Pancreas (tissue), 10 donors: Measurements from ENCODE around the gene LYPLA2. TPM values are rescaled to one million over a fixed set of nuclear protein-coding genes. Genes with fewer than 3 reads are reported as not detected.

Source experiments
- ATAC-seq, 4 donors: fragments of 200-7000 bp; cut with Tn5 transposase; one replicate each; pipeline versions ENCODE4 v1.8.0 to v1.9.1; 2020; ENCODE audit warnings: mild to moderate bottlenecking in 4 of 4, moderate library complexity in 4 of 4
- DNase-seq, 6 donors: peaks; one replicate each; pipeline ENCODE4 v3.0.0-alpha.2; 2020
- FAIRE-seq: peaks from 2 replicates; lab custom pipeline; 2012; peaks lifted over from hg19 to GRCh38; lab: Jason Lieb, UNC
- H3K27ac ChIP-seq, 4 donors: fragments of 200-600 bp; sonication (generic); 1 replicate in 3 of 4; 2 replicates in 1 of 4; pipeline versions ENCODE4 v1.5.0 to v1.8.0; 2020
- H3K27me3 ChIP-seq, 4 donors: fragments of 200-600 bp; one replicate each; pipeline ENCODE4 v1.8.0; 2021
- H3K36me3 ChIP-seq, 3 donors: fragments of 200-600 bp; sonication (generic) in 1 of 3; one replicate each; pipeline versions ENCODE4 v1.5.0 to v1.8.0; 2020 to 2021
- H3K4me1 ChIP-seq, 3 donors: fragments of 200-600 bp; one replicate each; pipeline ENCODE4 v1.8.0; 2021
- H3K4me3 ChIP-seq, 4 donors: fragments of 200-600 bp; sonication (generic) in 2 of 4; one replicate each; pipeline versions ENCODE4 v1.5.0 to v1.8.0; 2020 to 2021
- H3K9me3 ChIP-seq, 4 donors: fragments of 200-600 bp; one replicate each; pipeline ENCODE4 v1.8.0; 2021
- WGBS, 2 donors: extraction: QIAGEN DNeasy Blood & Tissue Kit; methylation state at CpG; one replicate each; pipeline ENCODE4 v1.1.7; 2013; 5-methylcytosine and 5-hydroxymethylcytosine counted together
- intact Hi-C, 3 donors: fragments of 100-400 bp; cut with DNase I; formaldehyde crosslinking; loops; one replicate each; pipeline versions ENCODE4 v1.11.1 to v1.14.2; 2022
- polyA plus RNA-seq, 2 donors: library from polyadenylated mRNA; stranded (reverse); fragments of 200-250 nt; gene quantifications; one replicate each; pipeline ENCODE4 v1.2.3, GENCODE V29; 2013
- total RNA-seq, 6 donors: library from RNA; stranded (reverse); fragmentation: NEBNext Ultra II Directional in 4 of 6; extraction: Animal tissue kit (Norgen Biotek cat#: 25700) in 4 of 6; gene quantifications; one replicate each; pipeline versions ENCODE4 v1.2.1 to v1.2.4, GENCODE V29; 2021 to 2023
- TF ChIP-seq, protein P1 (sequence below), 4 donors: fragments of 200-600 bp; sonication (generic) in 3 of 4; IDR thresholded peaks; one replicate each; pipeline versions ENCODE4 v1.5.0 to v1.8.0; 2021; ENCODE audit warnings: antibody characterized with exemption in 4 of 4
- donor health status: healthy with polysubstance abuse.
- donor health status: DM: no; HTN: no; CAD: no; lungs with moderate emphysema.
- donor health status: DM: no; HTN: no; CAD: no.
- donor health status: control.
- donor health status: control.
- donor health status: Bipolar disorder and iron deficiency.
- donor health status: DM: yes; HTN: yes; CAD: no.
- donor health status: DM: no; HTN: no; CAD: no.
- donor health status: DM: no; HTN: no; CAD: no.
- donor health status: DM: yes; HTN: yes; CAD: no.

The LYPLA2 gene
- total RNA-seq (10 to 100 TPM; 13.6 to 31.3 (median 21.6) TPM), polyA plus RNA-seq (10 to 100 TPM; 37.0 to 45.4 TPM)

DNA sequence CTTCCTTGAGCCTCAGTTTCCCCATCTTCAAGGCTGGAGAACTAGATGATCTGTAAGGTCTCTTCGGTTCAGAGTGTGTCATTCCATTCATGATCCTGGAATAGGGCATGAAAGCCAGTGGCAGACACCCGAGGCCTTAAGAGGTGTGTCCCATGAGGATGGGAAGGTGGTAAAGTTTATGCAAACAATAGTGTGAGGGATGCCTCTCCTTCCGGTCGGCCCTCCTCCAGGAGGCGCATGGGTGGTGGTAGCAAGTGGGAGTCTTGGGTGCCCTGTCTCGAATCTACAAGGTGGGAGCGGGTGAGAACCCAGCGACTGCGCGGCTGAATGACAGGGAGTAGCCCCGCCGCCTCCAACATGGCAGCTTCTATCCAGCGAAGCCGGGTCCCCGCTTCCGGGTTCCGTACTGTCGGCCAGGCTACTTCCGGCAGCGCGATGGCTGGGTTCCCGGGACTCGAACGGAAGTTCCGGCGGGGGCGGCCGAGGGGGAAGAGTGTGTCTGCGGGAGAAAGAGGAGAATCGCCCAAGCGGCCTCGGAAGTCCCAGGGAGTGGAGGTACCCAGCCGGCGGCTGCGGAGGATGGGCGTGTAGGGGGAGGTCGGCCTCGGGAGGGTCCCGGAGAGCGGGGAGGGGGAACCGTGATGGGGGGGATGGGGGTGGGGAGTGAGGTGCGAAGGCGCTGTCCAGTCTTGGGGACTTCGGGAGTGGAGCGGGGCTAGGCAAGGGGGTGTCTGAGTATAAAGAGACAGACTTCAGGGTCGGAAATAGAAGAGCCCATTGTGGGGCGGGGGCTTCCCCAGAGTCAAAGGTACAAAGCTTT, at the start of gene LYPLA2:
LYPLA2 (plus strand) TSS at position 450 of the 820 bp plus-strand sequence. CDS start 1,538 bp downstream, outside the sequence.
- TF ChIP-seq, protein P1, sequence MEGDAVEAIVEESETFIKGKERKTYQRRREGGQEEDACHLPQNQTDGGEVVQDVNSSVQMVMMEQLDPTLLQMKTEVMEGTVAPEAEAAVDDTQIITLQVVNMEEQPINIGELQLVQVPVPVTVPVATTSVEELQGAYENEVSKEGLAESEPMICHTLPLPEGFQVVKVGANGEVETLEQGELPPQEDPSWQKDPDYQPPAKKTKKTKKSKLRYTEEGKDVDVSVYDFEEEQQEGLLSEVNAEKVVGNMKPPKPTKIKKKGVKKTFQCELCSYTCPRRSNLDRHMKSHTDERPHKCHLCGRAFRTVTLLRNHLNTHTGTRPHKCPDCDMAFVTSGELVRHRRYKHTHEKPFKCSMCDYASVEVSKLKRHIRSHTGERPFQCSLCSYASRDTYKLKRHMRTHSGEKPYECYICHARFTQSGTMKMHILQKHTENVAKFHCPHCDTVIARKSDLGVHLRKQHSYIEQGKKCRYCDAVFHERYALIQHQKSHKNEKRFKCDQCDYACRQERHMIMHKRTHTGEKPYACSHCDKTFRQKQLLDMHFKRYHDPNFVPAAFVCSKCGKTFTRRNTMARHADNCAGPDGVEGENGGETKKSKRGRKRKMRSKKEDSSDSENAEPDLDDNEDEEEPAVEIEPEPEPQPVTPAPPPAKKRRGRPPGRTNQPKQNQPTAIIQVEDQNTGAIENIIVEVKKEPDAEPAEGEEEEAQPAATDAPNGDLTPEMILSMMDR (IDR thresholded peaks at IDR 0.05) = no peak
- peaks cover 0 to 12% (median 5%) of the 10 kb centered on the region in 3 donors for H3K4me1 ChIP-seq
- intact Hi-C loops = no loop called here

DNA sequence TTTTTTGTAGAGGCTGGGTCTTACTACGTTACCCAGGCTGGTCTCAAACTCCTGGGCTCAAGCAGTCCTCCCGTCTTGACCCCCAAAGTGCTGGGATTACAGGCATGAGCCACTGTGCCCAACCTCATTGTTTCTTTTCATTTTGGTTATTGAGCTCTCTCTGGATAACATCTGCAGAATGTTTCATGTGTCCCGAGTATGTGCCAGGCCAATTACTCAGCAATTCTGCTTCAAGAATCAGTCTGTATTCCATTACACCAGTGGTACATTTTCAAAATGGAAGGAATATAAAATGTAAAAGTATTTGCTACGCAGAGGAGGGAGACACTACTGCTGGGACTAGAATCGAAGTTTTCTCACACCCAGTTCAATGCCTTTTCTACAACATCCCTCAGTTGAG, 49.3 kb upstream of the LYPLA2 start:
- H3K4me1 ChIP-seq = peaks cover 2 to 18% (median 8%) of the 10 kb centered on the region in 3 donors
- no peak overlapping the region for H3K4me3 ChIP-seq
- no peaks in the 10 kb centered on the region for H3K27me3 ChIP-seq
- TF ChIP-seq, protein P1 (IDR thresholded peaks at IDR 0.05) = no peak
- no peak for ATAC-seq
- intact Hi-C loops = loop anchor here in 2 of 3 donors (5.0 to 10.0 kb wide), 2 partner anchors 44 to 47 kb away; partner anchors contain the start of gene RPL11 (in 1 of the 2)
- H3K36me3 ChIP-seq = no peaks in the 10 kb centered on the region
- WGBS, 2 donors = 82 to 90% methylated on average over 5 of the region's 5 CpGs
- no peaks in the 10 kb centered on the region for H3K9me3 ChIP-seq
- no peak for DNase-seq
- no peak for FAIRE-seq
- H3K27ac ChIP-seq = no peak overlapping the region

More for the DNA sequence above, at the start of gene LYPLA2:
- no peaks in the 10 kb centered on the region for H3K9me3 ChIP-seq
- H3K36me3 ChIP-seq = peaks cover 0 to 16% (median 10%) of the 10 kb centered on the region in 3 donors
- H3K27me3 ChIP-seq = no peaks in the 10 kb centered on the region
- FAIRE-seq = no peak
- peak; percentile 91 to 96 (median 94) for ATAC-seq
- 1% methylated on average over 37 to 47 of the region's 47 CpGs for WGBS, 2 donors
- peak; percentile 90 to 97 (median 92) for DNase-seq
- H3K4me3 ChIP-seq = peak within 1 kb of the TSS; percentile 51 to 76 (median 61)
- peak within 1 kb of the TSS in 2 of 4 donors; percentile 6 to 17 for H3K27ac ChIP-seq

DNA sequence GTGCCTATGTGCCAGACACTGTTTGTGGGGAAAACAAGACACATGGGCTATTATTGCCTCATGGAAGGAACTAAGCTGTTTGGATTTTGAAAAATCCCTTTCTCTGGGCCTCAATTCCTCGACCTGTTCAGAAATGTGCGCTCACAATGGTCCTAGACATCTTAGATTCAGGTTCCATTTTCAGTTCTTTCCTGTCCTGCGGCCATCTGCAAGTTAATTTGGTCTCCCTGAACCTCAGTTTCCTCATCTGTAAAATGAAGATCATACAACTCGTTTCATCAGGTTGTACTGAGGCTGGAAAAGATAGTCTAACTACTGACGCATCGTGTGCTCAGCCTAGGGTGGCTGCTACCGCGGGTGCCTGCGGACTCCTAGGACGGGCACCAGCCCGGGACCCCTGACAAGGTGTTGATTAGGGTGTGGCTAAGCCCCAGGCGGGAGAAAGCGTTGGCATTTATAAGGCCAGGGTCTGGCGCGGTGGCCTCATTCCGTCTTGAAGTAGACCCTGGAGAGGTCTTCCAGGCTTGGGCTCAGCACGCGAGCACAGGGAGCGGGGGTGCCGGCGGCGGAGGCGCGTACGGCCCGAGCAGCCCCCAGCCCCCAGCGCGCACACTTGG, 48.2 kb upstream of the LYPLA2 start:
- ATAC-seq (peak; percentile 3 to 19 (median 6)), DNase-seq (peak in 3 of 6 donors; percentile 25 to 73 (median 32)), FAIRE-seq (no peak)
- Histone ChIP-seq H3K27ac (peak overlapping the region; percentile 77 to 88 (median 84)), H3K4me1 (peaks cover 4 to 29% (median 8%) of the 10 kb centered on the region in 3 donors), H3K9me3 (no peaks in the 10 kb centered on the region), H3K27me3 (no peaks in the 10 kb centered on the region), H3K36me3 (no peaks in the 10 kb centered on the region), H3K4me3 (peak overlapping the region; percentile 74 to 98 (median 93))
- intact Hi-C loops = loop anchor here in 2 of 3 donors (5.0 to 10.0 kb wide), 2 partner anchors 45 to 48 kb away; partner anchors contain the start of gene RPL11 (in 1 of the 2)
- WGBS, 2 donors = 9 to 12% methylated on average over 19 to 28 of the region's 28 CpGs
- TF ChIP-seq, protein P1 (IDR thresholded peaks at IDR 0.05) = no peak

DNA sequence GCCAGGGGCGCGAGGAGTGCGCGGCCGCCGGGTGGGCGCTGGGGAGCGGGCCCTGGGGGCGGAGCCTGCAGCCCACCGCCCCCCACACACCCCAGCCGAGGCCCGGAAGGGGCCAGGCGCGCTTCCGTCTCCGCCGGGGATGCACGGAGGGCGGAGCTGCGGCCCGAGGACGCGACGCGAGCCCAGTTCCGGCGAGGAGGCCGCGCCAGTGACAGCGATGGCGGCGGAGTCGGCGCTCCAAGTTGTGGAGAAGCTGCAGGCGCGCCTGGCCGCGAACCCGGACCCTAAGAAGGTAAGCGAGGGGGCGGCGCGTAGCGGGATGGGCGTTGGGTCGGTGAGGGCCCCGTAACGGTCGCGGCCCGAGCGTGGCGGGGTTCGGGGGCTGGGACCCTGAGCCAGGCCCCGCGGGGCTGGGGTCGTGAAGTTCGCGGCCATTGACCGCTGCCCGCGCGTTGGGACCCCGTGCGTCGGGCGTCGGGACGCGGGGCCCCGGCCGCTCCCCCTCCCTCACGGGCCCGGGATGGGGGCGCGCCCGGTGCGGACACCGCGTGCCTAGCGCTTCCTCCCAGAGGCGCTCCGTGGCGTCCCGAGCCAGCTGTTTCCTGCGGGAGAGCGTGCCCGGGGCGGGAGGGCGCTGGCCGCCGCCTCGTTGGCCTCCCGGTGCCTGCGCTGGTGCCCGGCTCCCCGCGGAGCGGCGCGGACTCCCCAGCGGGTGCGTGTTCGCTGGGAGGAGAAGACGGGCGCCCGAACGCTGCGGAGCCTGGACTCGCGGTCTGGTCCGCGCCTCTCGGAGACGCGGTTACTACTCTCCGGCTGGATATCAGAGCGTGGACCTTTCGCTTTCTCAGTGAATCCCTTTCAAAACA, 47.4 kb upstream of the LYPLA2 start, which contains the start of gene ELOA:
ELOA (plus strand) TSS at position 185 of the 866 bp plus-strand sequence; CDS start at position 218, 33 bp downstream.
- FAIRE-seq (no peak), DNase-seq (peak; percentile 68 to 92 (median 78)), ATAC-seq (peak; percentile 83 to 91 (median 86))
- H3K4me3 ChIP-seq = peak within 1 kb of the TSS; percentile 74 to 98 (median 93)
- H3K4me1 ChIP-seq = peaks cover 4 to 29% (median 8%) of the 10 kb centered on the region in 3 donors
- no peaks in the 10 kb centered on the region for H3K36me3 ChIP-seq
- no peaks in the 10 kb centered on the region for H3K27me3 ChIP-seq
- TF ChIP-seq, protein P1 (IDR thresholded peaks at IDR 0.05) = no peak
- intact Hi-C loops = loop anchor here in 2 of 3 donors (5.0 to 10.0 kb wide), 2 partner anchors 46 to 49 kb away; partner anchors contain the start of gene RPL11 (in 1 of the 2)
- WGBS, 2 donors = 0% methylated on average over 60 to 119 of the region's 119 CpGs
- no peaks in the 10 kb centered on the region for H3K9me3 ChIP-seq
- H3K27ac ChIP-seq = peak within 1 kb of the TSS; percentile 77 to 88 (median 84)
